Keratinocyte (primary cell): Measurements from ENCODE around the gene GOLGA6L7.

Experiments used
- EZH2 ChIP-seq: IDR thresholded peaks from one replicate; pipeline ENCODE4 v1.6.1; 2012; ENCODE audit warnings: inconsistent platforms, mild to moderate bottlenecking, low read length, moderate library complexity
- TF ChIP-seq, protein P1 (sequence below), 3 experiments: IDR thresholded peaks in 1 of 3; conservative IDR thresholded peaks in 1 of 3; optimal IDR thresholded peaks in 1 of 3; 2 replicates in 2 of 3; 3 replicates in 1 of 3; pipeline versions ENCODE3 to v1.5.1; 2011; ENCODE audit warnings: low read length in 3 of 3, mild to moderate bottlenecking in 3 of 3, moderate library complexity in 2 of 3, control low read depth in 1 of 3, inconsistent platforms in 1 of 3; ENCODE audit not compliant: insufficient read depth in 2 of 3; ENCODE audit errors: extremely low read depth in 1 of 3

DNA sequence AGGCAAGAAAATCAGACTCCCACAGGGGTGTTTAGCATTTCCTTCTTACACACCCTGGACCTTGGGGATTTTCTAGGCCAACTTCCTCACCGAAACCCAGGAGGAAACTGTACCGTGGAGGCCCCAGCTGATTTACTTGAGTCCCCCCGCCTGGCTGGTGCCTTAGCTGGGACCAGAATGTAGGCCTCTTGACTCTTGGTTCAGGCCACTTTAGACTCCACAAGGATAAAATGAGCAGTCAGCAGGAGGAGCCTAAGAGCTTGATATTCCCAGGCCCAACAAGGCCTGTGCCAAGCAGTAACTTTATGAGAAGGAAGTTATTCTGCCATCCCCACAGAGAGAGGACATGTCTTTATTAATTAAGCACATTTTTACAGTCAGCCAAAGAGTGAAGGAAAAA lies 32.7 kb upstream of the GOLGA6L7 start:
- TF ChIP-seq, protein P1, sequence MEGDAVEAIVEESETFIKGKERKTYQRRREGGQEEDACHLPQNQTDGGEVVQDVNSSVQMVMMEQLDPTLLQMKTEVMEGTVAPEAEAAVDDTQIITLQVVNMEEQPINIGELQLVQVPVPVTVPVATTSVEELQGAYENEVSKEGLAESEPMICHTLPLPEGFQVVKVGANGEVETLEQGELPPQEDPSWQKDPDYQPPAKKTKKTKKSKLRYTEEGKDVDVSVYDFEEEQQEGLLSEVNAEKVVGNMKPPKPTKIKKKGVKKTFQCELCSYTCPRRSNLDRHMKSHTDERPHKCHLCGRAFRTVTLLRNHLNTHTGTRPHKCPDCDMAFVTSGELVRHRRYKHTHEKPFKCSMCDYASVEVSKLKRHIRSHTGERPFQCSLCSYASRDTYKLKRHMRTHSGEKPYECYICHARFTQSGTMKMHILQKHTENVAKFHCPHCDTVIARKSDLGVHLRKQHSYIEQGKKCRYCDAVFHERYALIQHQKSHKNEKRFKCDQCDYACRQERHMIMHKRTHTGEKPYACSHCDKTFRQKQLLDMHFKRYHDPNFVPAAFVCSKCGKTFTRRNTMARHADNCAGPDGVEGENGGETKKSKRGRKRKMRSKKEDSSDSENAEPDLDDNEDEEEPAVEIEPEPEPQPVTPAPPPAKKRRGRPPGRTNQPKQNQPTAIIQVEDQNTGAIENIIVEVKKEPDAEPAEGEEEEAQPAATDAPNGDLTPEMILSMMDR (optimal IDR thresholded peaks at IDR 0.05 in 1 of 3, IDR thresholded peaks at IDR 0.05 in 1 of 3, conservative IDR thresholded peaks at IDR 0.05 in 1 of 3; ENCODE audit: extremely low read depth in 1 of 3, insufficient read depth in 2 of 3, low read length in 3 of 3) = no peak
- no peak for TF ChIP-seq EZH2
